SK-N-MC (cell line): ENCODE results near the gene SCAPER.

ENCODE experiments used
- DNase-seq: peaks from one replicate; pipeline ENCODE4 v3.0.0-alpha.2; 2011; ENCODE audit warnings: low read depth, low spot score
- H3K27ac ChIP-seq: fragments of 200-600 bp; sonication (generic); 2 replicates; pipeline ENCODE4 v1.5.1; 2016; ENCODE audit warnings: mixed run types
- H3K36me3 ChIP-seq: fragments of 200-600 bp; sonication (generic); 2 replicates; pipeline ENCODE4 v1.6.1; 2017; ENCODE audit warnings: antibody characterized with exemption, low read length, mixed read lengths; ENCODE audit not compliant: insufficient read depth
- H3K4me3 ChIP-seq: fragments of 200-600 bp; sonication (generic); 2 replicates; pipeline ENCODE4 v1.5.1; 2016
- H3K9ac ChIP-seq: fragments of 200-600 bp; sonication (generic); 2 replicates; pipeline ENCODE4 v1.8.0; 2017; ENCODE audit warnings: mixed run types, mixed read lengths; ENCODE audit not compliant: insufficient read length
- H3K9me3 ChIP-seq: fragments of 200-600 bp; sonication (generic); 2 replicates; pipeline ENCODE4 v1.6.1; 2017; ENCODE audit warnings: low read depth, mild to moderate bottlenecking, antibody characterized with exemption, low read length, moderate library complexity, mixed read lengths
- EZH2 ChIP-seq: fragments of 200-600 bp; sonication (generic); IDR thresholded peaks from one replicate; pipeline ENCODE4 v1.6.1; 2017; ENCODE audit warnings: antibody characterized with exemption
- FOXP2 ChIP-seq: optimal IDR thresholded peaks from 2 replicates; pipeline ENCODE3; 2011; ENCODE audit warnings: mild to moderate bottlenecking, moderate library complexity; ENCODE audit not compliant: insufficient read depth; ENCODE audit errors: extremely low read length, control extremely low read depth
- POLR2AphosphoS5 ChIP-seq: IDR thresholded peaks from 2 replicates; pipeline ENCODE4 v1.6.1; 2012; ENCODE audit warnings: mild to moderate bottlenecking, low read depth, low read length, borderline replicate concordance

SCAPER gene, protein sequence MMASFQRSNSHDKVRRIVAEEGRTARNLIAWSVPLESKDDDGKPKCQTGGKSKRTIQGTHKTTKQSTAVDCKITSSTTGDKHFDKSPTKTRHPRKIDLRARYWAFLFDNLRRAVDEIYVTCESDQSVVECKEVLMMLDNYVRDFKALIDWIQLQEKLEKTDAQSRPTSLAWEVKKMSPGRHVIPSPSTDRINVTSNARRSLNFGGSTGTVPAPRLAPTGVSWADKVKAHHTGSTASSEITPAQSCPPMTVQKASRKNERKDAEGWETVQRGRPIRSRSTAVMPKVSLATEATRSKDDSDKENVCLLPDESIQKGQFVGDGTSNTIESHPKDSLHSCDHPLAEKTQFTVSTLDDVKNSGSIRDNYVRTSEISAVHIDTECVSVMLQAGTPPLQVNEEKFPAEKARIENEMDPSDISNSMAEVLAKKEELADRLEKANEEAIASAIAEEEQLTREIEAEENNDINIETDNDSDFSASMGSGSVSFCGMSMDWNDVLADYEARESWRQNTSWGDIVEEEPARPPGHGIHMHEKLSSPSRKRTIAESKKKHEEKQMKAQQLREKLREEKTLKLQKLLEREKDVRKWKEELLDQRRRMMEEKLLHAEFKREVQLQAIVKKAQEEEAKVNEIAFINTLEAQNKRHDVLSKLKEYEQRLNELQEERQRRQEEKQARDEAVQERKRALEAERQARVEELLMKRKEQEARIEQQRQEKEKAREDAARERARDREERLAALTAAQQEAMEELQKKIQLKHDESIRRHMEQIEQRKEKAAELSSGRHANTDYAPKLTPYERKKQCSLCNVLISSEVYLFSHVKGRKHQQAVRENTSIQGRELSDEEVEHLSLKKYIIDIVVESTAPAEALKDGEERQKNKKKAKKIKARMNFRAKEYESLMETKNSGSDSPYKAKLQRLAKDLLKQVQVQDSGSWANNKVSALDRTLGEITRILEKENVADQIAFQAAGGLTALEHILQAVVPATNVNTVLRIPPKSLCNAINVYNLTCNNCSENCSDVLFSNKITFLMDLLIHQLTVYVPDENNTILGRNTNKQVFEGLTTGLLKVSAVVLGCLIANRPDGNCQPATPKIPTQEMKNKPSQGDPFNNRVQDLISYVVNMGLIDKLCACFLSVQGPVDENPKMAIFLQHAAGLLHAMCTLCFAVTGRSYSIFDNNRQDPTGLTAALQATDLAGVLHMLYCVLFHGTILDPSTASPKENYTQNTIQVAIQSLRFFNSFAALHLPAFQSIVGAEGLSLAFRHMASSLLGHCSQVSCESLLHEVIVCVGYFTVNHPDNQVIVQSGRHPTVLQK (N-terminal part only)

GRCh38 chr15:76905013-76905839, at the start of gene SCAPER:
SCAPER (minus strand) TSS chr15:76905340; CDS start chr15:76883817, 21,523 bp downstream.
- no peaks in the 10 kb centered on the region for H3K36me3 ChIP-seq
- H3K9me3 ChIP-seq = no peaks in the 10 kb centered on the region
- peak within 1 kb of the TSS; percentile 47; the same call in 1 of the 2 replicates for H3K27ac ChIP-seq
- peak; percentile 86 for TF ChIP-seq POLR2AphosphoS5
- no peak for TF ChIP-seq FOXP2
- H3K4me3 ChIP-seq = peak within 1 kb of the TSS; percentile 92
- no peak for DNase-seq
- H3K9ac ChIP-seq = peak within 1 kb of the TSS; percentile 60

GRCh38 chr15:76954744-76955143, 49.6 kb upstream of the SCAPER start:
- no peak overlapping the region for H3K27ac ChIP-seq
- H3K9ac ChIP-seq = no peak overlapping the region
- H3K9me3 ChIP-seq = no peaks in the 10 kb centered on the region
- DNase-seq = no peak
- H3K4me3 ChIP-seq = no peak overlapping the region
- H3K36me3 ChIP-seq = peaks cover 12% of the 10 kb centered on the region
- TF ChIP-seq FOXP2 = no peak
- TF ChIP-seq POLR2AphosphoS5 = no peak
- TF ChIP-seq EZH2 = no peak

- 0 out of 2 replicates have a peak overlapping the region, but pooled peaks have one; percentile 11 for H3K4me3 ChIP-seq
- TF ChIP-seq EZH2 (no peak), FOXP2 (no peak), POLR2AphosphoS5 (no peak)
Observed at GRCh38 chr15:76953913-76954312, 48.8 kb upstream of the SCAPER start.

GRCh38 chr15:76951220-76951619, 46.1 kb upstream of the SCAPER start:
- Histone ChIP-seq H3K4me3 (no peak overlapping the region), H3K9ac (no peak overlapping the region), H3K27ac (peak overlapping the region; percentile 21; the same call in 1 of the 2 replicates), H3K9me3 (no peaks in the 10 kb centered on the region), H3K36me3 (peaks cover 33% of the 10 kb centered on the region)
- DNase-seq = no peak
- TF ChIP-seq FOXP2 (no peak), POLR2AphosphoS5 (no peak), EZH2 (no peak)

More at GRCh38 chr15:76953913-76954312, 48.8 kb upstream of the SCAPER start:
- Histone ChIP-seq H3K9me3 (no peaks in the 10 kb centered on the region), H3K36me3 (peaks cover 17% of the 10 kb centered on the region), H3K27ac (peak overlapping the region; percentile 45; the same call in 1 of the 2 replicates), H3K9ac (no peak overlapping the region)
- no peak for DNase-seq

DNA sequence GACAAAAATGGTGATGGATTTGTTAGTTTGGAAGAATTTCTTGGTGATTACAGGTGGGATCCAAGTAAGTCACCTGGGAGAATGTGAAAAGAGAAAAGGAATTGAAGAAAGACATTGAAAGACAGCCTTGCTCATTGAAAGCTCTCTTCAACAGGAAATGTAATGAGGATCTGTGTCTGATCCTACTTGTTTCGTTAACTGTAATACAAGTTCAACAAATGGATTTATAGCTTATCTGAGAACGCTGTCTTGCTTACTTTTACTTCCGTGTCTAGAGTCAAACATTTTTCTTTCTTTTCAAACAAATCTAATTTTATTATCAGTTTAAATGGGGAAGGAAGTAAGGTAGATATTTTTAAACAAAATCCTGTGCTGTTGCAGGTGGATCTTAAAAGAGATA, 42.3 kb upstream of the SCAPER start:
- Histone ChIP-seq H3K36me3 (peaks cover 59% of the 10 kb centered on the region), H3K27ac (no peak overlapping the region), H3K4me3 (no peak overlapping the region), H3K9me3 (no peaks in the 10 kb centered on the region), H3K9ac (no peak overlapping the region)
- no peak for DNase-seq
- TF ChIP-seq POLR2AphosphoS5 (no peak), FOXP2 (no peak), EZH2 (no peak)

GRCh38 chr15:76945494-76946093, 40.5 kb upstream of the SCAPER start:
- peaks cover 48% of the 10 kb centered on the region for H3K36me3 ChIP-seq
- no peaks in the 10 kb centered on the region for H3K9me3 ChIP-seq
- no peak for TF ChIP-seq FOXP2
- TF ChIP-seq POLR2AphosphoS5 = no peak
- TF ChIP-seq EZH2 = no peak
- no peak overlapping the region for H3K4me3 ChIP-seq
- H3K27ac ChIP-seq = no peak overlapping the region
- DNase-seq = no peak
- no peak overlapping the region for H3K9ac ChIP-seq

- Histone ChIP-seq H3K9me3 (no peaks in the 10 kb centered on the region), H3K9ac (no peak overlapping the region), H3K27ac (no peak overlapping the region), H3K4me3 (no peak overlapping the region), H3K36me3 (peaks cover 40% of the 10 kb centered on the region)
- TF ChIP-seq FOXP2 (no peak), POLR2AphosphoS5 (no peak), EZH2 (no peak)
- no peak for DNase-seq
Observed at GRCh38 chr15:76942331-76942730, 37.2 kb upstream of the SCAPER start.
